Activated CD8-positive, alpha-beta memory T cell treated with anti-CD3 and anti-CD28 coated beads for 48 hours (primary cell): ENCODE measurements around the gene ANAPC1.
A peak's percentile ranks its signal among the peaks of the same experiment; 100 is the strongest.
"Not testable (repeated sequence)": the region's sequence is repeated elsewhere in the genome, so short reads cannot be mapped to it uniquely, and the experiment has no call there.

Experiments used
- DNase-seq, 3 experiments: peaks; one replicate each; pipeline ENCODE4 v3.0.0-alpha.2; 2020; ENCODE audit warnings: low read depth in 2 of 3, low spot score in 2 of 3

The ANAPC1 gene

DNA sequence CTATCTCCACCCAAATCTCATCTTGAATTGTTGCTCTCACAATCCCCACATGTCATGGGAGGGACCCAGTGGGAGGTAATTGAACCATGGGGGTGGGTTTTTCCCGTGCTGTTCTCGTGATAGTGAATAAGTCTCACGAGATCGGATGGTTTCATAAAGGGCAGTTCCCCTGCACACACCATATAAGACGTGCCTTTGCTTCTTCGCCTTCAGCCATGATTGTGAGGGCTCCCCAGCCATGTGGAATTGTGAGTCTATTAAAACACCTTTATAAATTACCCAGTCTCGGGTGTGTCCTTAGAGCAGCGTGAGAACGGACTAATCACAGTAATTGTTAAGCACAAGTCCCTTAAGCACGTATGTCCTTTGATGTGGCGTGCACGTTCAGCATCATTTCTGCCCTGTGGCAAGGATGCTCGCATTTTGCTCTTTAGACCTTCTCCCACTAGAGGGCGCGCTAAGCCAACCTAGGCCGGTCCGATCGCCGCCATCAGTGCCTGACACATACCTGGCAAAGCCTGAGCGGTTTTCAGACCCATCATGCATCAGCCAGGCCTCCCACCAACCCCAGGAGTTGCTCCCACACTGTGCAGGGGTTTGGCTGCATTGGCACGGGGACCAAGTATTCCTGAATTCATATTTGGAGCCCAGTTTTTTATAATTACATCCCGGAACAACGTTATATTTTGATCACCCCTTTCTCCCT is 136.4 kb downstream of the ANAPC1 start:
- DNase-seq: peak; percentile 34 to 61 (median 35)

GRCh38 chr2:111744751-111745150 is 139.2 kb downstream of the ANAPC1 start:
- DNase-seq: not testable (repeated sequence)

GRCh38 chr2:111741517-111741916 is 142.5 kb downstream of the ANAPC1 start:
- DNase-seq: not testable (repeated sequence)

GRCh38 chr2:111735838-111736721 is 147.9 kb downstream of the ANAPC1 start:
- not testable (repeated sequence) for DNase-seq

DNA sequence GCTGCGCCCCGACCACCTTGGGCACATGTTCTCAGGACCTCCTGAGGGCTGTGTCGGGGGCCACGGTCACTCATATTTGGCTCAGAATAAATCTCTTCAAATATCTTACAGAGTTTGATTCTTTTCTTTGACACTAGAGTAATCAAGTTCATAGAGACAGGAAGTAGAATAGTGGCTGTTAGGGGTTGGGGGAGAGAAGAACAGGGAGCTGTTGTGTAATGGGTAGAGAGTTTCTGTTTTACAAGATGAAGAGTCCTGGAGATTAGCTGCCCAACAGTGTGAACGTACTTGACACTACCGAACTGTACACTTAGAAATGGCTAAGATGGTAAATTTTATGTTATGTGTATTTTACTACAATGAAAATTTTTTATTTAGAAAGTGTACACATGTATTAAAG is 148.6 kb downstream of the ANAPC1 start:
- not testable (repeated sequence) for DNase-seq

DNA sequence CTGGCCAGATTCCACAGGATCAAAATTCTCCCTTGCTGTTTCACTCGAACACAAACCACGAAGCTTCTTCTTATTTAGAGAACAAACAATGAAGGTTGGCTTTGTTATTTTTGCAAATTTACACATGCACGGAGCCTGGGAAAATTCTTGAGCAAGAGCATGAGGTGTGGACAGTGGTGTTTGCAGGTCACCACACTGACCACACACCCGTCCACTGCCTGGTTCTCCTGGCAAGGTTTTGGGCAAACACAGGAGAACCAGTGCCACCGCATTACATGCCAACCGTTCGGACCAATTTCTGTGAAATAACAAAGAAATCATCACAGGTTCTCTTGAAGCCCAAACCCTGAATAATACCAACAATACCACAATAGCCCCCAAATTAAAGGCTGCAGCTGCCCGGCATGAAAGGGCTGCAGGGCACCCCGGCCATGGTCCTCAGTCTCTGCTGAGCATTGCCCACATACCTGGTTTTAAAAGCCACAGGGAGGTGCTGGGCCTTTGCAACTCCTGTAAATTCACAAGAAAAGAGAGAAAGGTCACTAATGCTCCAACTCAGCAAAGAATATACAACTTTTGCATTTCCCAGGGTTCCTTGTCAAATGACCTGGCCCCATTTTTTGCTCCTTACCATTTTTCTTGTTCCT is 154.1 kb downstream of the ANAPC1 start:
- not testable (repeated sequence) for DNase-seq

DNA sequence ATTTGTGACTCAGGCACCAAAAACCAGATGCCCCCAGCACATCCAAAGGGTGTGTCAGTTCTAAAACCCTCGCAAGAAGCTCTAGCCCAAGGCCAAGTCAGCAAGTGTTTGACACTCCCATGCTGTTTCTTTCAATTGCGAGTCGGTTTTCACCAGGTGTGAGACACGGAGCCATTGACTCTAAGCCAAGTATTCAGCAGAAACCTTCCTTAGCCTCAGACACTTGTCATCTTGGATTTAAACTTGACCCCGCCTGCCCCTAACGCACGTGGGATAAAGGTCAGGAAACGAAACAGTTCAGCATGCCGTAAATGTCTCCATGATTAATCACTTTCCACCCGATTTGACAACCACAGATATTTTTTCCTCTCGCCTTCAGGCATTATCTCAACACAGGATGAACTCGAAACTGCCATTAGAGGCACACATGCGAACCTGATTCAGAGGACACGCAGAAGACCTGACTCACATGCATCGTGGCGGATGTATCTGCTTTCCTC is 156.3 kb downstream of the ANAPC1 start:
- not testable (repeated sequence) for DNase-seq

DNA sequence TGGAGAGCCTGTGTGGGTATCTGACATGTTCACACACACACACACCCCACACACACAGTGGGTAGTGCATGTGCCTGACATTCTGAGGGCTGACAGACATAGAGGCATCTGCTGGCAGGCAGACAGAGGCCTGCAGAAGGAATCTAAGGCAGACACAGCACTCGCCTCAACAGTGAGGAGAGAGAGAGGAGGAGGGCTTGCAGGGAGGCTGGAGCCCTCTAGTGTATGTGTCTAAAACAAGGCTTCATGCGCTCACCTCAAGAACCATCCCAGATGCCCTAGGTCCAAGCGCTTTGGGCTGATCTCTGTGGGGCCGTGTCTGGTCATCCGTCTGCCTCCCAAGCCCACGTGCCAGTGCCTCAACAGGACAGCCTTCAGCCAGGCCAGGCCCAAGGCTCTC is 158.3 kb downstream of the ANAPC1 start:
- not testable (repeated sequence) for DNase-seq

- DNase-seq: not testable (repeated sequence)
Measured at GRCh38 chr2:111719610-111720009, 164.4 kb downstream of the ANAPC1 start.
